Stomach (tissue), 4 donors: Measurements from ENCODE around the gene IL17RE.
"Not testable (repeated sequence)": the region's sequence is repeated elsewhere in the genome, so short reads cannot be mapped to it uniquely, and the experiment has no call there.

ENCODE experiments used
- CTCF ChIP-seq, 7 experiments: fragments of 450-650 bp in 4 of 7; fragments of 200-600 bp in 3 of 7; sonication (generic) in 3 of 7; IDR thresholded peaks; one replicate each; pipeline ENCODE4 v1.5.1; 2016 to 2019; ENCODE audit warnings: antibody characterized with exemption in 7 of 7, control low read depth in 2 of 7, mild to moderate bottlenecking in 1 of 7
- EP300 ChIP-seq: sonication (generic); formaldehyde crosslinking; IDR thresholded peaks from one replicate; pipeline ENCODE4 v1.6.1; 2017; ENCODE audit warnings: antibody characterized with exemption
- POLR2A ChIP-seq, 4 donors: fragments of 450-650 bp; IDR thresholded peaks; one replicate each; pipeline ENCODE4 v1.6.1; 2016; ENCODE audit warnings: antibody characterized with exemption in 4 of 4, control low read depth in 2 of 4, mild to moderate bottlenecking in 1 of 4, moderate library complexity in 1 of 4
- POLR2AphosphoS5 ChIP-seq, 3 donors: sonication (generic); formaldehyde crosslinking; IDR thresholded peaks; one replicate each; pipeline ENCODE4 v1.6.1; 2016; ENCODE audit warnings: antibody characterized with exemption in 3 of 3

DNA sequence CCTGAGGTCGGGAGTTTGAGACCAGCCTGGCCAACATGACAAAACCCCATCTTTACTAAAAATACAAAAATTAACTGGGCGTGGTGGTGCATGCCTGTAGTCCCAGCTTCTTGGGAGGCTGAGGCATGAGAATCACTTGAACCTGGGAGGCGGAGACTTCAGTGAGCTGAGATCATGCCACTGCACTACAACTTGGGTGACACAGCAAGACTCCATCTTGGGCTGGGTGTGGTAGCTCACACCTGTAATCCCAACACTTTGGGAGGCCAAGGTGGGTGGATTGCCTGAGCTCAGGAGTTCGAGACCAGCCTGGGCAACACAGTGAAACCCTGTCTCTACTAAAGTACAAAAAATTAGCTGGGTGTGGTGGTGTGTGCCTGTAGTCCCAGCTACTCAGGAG lies 26.4 kb upstream of the IL17RE start:
- not testable (repeated sequence) for TF ChIP-seq CTCF (IDR thresholded peaks at IDR 0.05); POLR2AphosphoS5 (IDR thresholded peaks at IDR 0.05); EP300; POLR2A (IDR thresholded peaks at IDR 0.05)
